Measurements from ENCODE around the gene G0S2. TPM values are rescaled to one million over a fixed set of nuclear protein-coding genes. Genes with fewer than 3 reads are reported as not detected.

The G0S2 gene
- total RNA-seq, 1 experiment from 2014 or later: 620 TPM

- Histone ChIP-seq H3K79me2 (ENCODE audit: low read length) (no peaks in the 10 kb centered on the region; the same call in 1 of the 2 replicates), H3K4me1 (ENCODE audit: insufficient read depth, low read length) (no peaks in the 10 kb centered on the region), H3F3A (ENCODE audit: low read length, unreplicated experiment) (peaks cover 21% of the 10 kb centered on the region), H3K9me3 (ENCODE audit: low read length) (no peaks in the 10 kb centered on the region), H3K27ac (ENCODE audit: low read length) (no peak overlapping the region), H4K20me1 (ENCODE audit: low read length) (0 out of 2 replicates have a peak, but pooled peaks cover 44% of the 10 kb centered on the region), H3K27me3 (ENCODE audit: low read length) (no peaks in the 10 kb centered on the region), H3K9ac (ENCODE audit: low read length) (no peak overlapping the region), H2AFZ (ENCODE audit: low read length) (no peak overlapping the region), H3K36me3 (ENCODE audit: low read depth, low read length) (peaks cover 98% of the 10 kb centered on the region), H3K4me2 (ENCODE audit: low read length) (no peak overlapping the region), H3K4me3 (ENCODE audit: low read length) (no peak overlapping the region), H3K9me2 (replicated peaks; ENCODE audit: low read length) (no peaks in the 10 kb centered on the region)
- ATAC-seq (no peak), DNase-seq (no peak)
- no peak for TF ChIP-seq EZH2 (IDR thresholded peaks at IDR 0.05; ENCODE audit: low read length, unreplicated experiment)
- TF ChIP-seq CTCF (conservative IDR thresholded peaks at IDR 0.05; ENCODE audit: low read depth, low read length): no peak
- TF ChIP-seq EZH2phosphoT487 (IDR thresholded peaks at IDR 0.05; ENCODE audit: borderline replicate concordance, low read length): no peak
- intact Hi-C loops (cut with micrococcal nuclease): loop anchor here (5.0 kb wide), 1 partner anchor 119 kb away; no protein-coding TSS in a partner anchor
- ChIA-PET CTCF (no interaction called here), POLR2A (ENCODE audit: unreplicated experiment) (no interaction called here)
- no TSS peak for BruUV-seq (replicated peaks)
These were observed 46.5 kb upstream of the G0S2 start for GRCh38 chr1:209628618-209629299.

GRCh38 chr1:209629621-209630382 is 45.4 kb upstream of the G0S2 start:
- no peak for ATAC-seq
- Histone ChIP-seq H3K36me3 (ENCODE audit: low read depth, low read length) (peaks cover 99% of the 10 kb centered on the region), H3K4me3 (ENCODE audit: low read length) (no peak overlapping the region), H3K4me2 (ENCODE audit: low read length) (no peak overlapping the region), H3K9me2 (replicated peaks; ENCODE audit: low read length) (no peaks in the 10 kb centered on the region), H2AFZ (ENCODE audit: low read length) (no peak overlapping the region), H3K27me3 (ENCODE audit: low read length) (no peaks in the 10 kb centered on the region), H3K4me1 (ENCODE audit: insufficient read depth, low read length) (no peaks in the 10 kb centered on the region), H3F3A (ENCODE audit: low read length, unreplicated experiment) (peaks cover 21% of the 10 kb centered on the region), H3K27ac (ENCODE audit: low read length) (no peak overlapping the region), H3K9ac (ENCODE audit: low read length) (no peak overlapping the region), H4K20me1 (ENCODE audit: low read length) (0 out of 2 replicates have a peak, but pooled peaks cover 41% of the 10 kb centered on the region), H3K79me2 (ENCODE audit: low read length) (no peaks in the 10 kb centered on the region; the same call in 1 of the 2 replicates), H3K9me3 (ENCODE audit: low read length) (no peaks in the 10 kb centered on the region)
- ChIA-PET POLR2A (ENCODE audit: unreplicated experiment) (no interaction called here), CTCF (no interaction called here)
- no peak for TF ChIP-seq EZH2 (IDR thresholded peaks at IDR 0.05; ENCODE audit: low read length, unreplicated experiment)
- TF ChIP-seq EZH2phosphoT487 (IDR thresholded peaks at IDR 0.05; ENCODE audit: borderline replicate concordance, low read length): no peak
- TF ChIP-seq CTCF (conservative IDR thresholded peaks at IDR 0.05; ENCODE audit: low read depth, low read length): no peak
- BruUV-seq (replicated peaks): no TSS peak
- DNase-seq: no peak
- intact Hi-C loops (cut with micrococcal nuclease): loop anchor here (5.0 kb wide), 1 partner anchor 117 kb away; no protein-coding TSS in a partner anchor

All from PC-3 (cell line).